GM19438 (cell line): ENCODE results near the gene PROP1.
"Not testable (repeated sequence)": the region's sequence is repeated elsewhere in the genome, so short reads cannot be mapped to it uniquely, and the experiment has no call there.

ENCODE experiments used
- ATAC-seq: cut with Tn5 transposase; IDR thresholded peaks from one replicate; pipeline ENCODE4 v1.9.1; 2021; ENCODE audit warnings: low read depth; ENCODE audit not compliant: unreplicated experiment

PROP1 gene

DNA sequence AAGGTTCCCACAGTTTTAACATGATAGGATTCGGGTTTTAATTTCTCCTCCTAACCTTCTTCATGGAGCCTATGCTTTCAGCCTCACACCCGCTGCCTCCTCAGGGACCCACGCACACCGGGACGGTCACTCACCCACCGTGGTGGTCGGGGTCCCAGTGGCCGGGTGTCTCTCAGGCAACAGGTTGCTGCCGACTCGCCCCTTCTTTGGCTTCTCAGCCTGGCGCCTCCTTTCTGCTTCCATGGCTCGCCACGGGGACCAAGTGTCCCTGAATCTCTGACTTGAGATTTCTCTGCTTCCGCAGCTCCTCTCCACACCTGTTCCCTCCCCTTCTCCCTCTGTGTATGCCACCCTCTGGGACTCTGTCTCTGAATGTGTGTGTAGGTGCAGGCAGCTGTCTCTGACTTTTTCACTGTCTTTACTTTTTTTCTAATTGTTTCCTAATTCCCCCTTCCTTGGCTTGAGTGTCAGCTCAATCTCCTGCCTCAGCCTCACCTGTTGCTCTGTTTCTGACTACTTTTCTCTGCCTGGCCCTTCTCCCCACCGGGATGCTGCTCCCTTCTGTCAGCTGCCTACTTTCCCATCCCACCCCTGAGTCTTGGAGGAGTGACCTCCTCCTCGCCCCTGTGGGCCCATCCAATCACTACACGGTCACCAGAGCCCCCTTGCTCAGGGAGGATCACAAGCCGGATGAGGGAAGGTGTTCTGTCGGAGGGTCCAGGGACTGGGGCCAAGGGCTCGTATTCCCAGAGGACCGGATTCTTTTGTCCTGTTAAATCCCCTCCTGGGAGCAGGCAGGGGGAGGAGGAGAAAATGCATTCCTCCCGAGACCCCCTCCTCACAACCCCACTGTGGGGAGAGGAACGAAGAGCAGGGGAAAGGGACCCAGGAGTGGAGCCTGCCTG is at the start of gene PROP1:
Gene PROP1, minus strand, starts transcription at position 552 of the 905 bp plus-strand sequence. Its CDS starts 309 bp downstream, at position 243.
- no peak for ATAC-seq

- not testable (repeated sequence) for ATAC-seq
Measured at GRCh38 chr5:178019379-178020030, 23.5 kb upstream of the PROP1 start.

GRCh38 chr5:178012758-178013157 is 16.7 kb upstream of the PROP1 start:
- ATAC-seq: not testable (repeated sequence)

DNA sequence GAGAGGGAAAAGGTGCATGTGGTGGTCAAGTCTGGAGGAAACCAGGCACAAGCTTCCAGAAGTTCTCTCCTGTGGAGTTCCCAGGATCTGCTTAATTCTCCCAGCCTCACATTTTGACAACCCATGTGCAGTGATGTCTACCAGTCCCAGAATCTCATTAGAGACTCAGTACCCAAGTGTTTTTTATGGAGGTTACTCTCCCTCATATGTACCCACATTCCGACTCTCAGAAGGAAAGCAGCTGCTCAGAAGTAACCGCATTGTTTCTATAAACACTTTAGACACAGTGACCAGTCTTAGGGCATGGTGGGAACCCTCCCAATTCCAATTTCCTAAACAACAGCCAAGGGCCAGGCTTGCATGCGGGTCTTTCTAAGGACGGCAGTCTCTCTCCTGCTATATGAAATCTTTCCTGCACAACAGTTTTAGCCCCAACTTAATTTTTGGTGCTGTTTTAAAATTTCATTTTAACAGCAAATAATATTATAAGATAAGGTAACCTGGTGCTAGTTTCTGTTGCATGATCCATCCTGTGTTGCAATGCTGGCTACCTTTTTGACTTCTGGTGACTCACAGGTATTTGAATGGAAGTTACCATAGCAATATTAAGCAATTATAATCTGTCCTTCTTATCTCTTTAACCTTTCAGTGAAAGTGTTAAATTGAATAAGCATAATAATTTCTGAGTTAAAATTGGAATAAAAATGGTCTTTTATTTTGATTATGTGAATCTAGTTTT is 15.9 kb upstream of the PROP1 start:
- not testable (repeated sequence) for ATAC-seq

GRCh38 chr5:178007272-178007671 is 11.2 kb upstream of the PROP1 start:
- not testable (repeated sequence) for ATAC-seq

GRCh38 chr5:178006536-178007231 is 10.6 kb upstream of the PROP1 start:
- ATAC-seq: not testable (repeated sequence)

DNA sequence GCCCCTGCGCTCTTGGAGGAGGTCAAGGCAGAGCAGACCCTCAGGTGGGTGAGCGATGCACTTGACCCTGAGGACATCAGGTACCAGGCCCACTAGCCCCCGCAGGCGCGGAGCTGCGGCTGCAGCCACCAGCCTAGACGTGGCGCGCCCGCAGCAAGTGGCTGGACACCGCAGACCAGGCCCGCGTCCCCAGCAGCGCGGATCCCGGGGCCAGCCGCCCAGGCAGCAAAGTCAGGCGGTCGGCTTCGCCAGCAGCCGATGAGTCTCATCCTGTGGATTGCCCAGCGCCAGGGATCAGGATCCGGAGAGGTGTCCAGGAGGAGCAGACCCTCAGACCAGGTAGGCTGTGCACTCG is 10.1 kb upstream of the PROP1 start:
- not testable (repeated sequence) for ATAC-seq

DNA sequence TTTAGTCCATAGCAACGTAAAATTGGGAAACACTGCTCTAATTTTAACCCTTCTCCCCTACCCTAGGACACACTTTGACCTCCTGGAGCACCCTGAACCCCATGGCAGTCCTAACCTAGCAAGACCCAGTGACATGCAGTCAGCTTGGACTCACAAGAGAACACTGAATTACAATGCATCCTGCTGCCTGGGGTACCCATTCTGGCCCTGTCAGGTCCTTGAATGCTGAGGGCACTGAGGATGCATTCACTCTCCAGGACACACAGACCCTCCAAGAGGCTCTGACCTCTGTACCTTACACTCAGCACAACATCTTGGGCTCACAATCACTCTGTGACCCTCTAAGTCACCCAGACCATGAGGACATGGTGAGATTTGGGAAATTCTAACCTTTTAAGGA is 1.8 kb upstream of the PROP1 start:
- no peak for ATAC-seq

DNA sequence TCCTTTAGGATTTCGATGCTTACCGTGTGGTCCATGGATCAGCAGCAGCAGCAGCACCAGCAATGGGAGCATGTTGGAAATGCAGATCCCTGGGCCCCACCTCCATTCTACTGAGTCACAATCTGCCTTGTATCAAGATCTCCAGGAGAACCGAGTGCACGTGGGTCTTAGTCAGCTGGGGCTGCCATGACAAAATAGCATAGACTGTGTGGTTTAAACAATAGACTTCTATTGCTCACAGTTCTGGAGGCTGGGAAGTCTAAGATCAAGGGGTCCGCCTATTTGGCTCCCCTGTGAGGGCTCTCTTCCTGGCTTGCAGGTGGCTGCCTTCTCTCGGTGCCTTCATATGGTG is 1.3 kb upstream of the PROP1 start:
- no peak for ATAC-seq

GRCh38 chr5:177996660-177997318 is 747 bp upstream of the PROP1 start:
- ATAC-seq: no peak

GRCh38 chr5:177994561-177995190 is 1.4 kb downstream of the PROP1 start:
- ATAC-seq: no peak

DNA sequence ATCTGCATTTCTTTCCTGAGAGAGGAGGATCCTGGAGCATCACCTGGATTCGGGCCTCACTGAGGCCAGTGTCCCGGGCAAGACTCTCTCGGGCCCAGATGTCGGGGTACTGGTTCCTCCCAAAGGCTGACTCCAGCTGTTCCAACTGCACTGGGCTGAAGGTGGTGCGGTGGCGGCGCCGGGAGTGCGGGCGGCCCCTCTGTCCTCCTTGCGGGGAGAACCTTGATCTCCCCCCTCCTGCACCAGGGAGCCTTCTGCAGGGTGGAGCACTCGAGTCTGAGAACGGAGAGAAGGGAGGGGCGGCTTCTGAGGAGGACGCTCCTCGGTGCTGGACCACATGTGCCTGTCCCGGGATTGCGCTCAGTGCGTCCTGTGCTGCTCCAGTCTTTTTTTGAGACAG is 2.0 kb downstream of the PROP1 start:
- ATAC-seq: no peak

- ATAC-seq: no peak
Measured at GRCh38 chr5:177992466-177992865, 3.6 kb downstream of the PROP1 start.

GRCh38 chr5:177988989-177989625 is 6.9 kb downstream of the PROP1 start:
- no peak for ATAC-seq

DNA sequence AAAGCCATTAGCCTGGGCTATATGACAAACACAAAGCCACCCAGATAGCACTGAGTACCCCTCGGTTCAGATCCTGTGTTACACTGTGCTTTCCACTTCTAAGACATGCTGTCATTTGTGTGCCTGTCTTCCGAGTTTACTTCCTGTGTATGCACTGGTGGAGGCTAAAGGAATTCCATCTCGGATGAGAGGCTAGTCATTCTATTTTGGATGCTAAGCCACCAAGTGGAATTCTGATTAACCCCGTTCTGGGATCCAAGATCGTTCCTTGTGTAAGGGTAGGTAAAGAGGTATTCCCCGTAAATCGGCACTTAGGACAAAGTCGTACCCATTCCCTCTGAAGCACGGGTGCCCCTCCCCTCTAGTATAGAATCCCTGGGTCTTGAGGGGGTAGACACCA is 8.7 kb downstream of the PROP1 start:
- ATAC-seq: no peak

DNA sequence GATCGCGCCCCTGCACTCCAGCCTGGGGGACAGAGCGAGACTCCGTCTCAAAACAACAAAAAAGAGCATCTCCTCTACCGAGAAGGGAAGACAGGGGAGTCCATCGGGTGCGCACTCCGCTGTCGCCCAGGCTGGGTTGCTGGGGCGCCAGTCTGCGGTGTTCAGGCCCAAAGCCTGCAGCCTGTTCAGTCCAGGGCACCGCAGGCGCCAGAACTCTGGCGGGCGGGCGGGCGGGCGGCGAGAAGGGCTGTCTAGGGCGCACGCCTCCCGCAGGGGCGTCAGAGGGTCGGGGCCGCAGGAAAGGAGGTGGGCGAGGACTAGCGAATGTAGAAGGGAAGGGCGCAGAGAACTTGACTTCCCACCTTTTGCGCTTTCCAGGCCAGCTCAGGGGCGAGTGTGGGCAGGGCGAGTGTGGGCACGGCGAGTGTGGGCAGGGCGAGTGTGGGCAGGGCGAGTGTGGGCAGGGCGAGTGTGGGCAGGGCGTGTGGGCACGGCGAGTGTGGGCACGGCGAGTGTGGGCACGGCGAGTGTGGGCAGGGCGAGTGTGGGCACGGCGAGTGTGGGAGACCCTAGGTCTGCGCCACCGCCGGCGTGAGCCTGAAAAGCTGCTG is 10.5 kb downstream of the PROP1 start:
- ATAC-seq: no peak

DNA sequence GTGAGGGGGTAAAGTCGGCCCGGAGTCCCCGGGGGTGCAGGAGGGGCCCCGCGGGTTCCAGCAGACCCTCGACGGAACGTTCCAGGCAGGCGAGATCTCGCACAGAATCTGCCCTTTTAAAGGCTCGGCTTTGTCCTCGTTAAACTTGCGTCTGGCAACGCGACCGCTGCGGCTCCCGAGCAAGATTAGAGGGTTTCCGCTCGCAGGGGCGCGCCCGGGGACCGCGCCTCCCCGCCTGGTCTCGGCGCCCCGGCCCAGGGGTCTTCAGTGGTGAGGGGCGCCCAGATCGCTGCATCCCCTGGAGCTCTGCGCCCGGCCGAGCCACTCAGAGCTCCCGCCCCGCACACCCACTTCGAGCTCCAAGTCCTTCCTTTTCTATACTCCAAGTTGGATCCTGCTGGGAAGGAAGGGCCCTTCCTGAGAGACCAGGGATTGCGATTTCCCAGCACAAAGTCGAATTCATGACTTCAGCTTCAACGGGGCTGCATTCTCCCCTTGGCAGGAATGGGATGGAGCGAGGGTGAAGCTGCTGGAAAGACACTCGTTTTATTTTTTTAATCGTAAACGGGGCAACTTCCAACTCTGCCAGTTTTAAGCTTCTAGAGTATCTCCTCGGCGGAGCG is 11.3 kb downstream of the PROP1 start:
- no peak for ATAC-seq
